Measurements from ENCODE around the gene GIMAP8.

GIMAP8 gene

GRCh38 chr7:150412016-150412415 is 38.4 kb upstream of the GIMAP8 start:
- DNase-seq: no peak

GRCh38 chr7:150412518-150413488 is 37.6 kb upstream of the GIMAP8 start:
- no peak for DNase-seq

- no peak for DNase-seq
Observed at GRCh38 chr7:150413640-150414081, 36.8 kb upstream of the GIMAP8 start.

GRCh38 chr7:150415161-150416153 is 35.0 kb upstream of the GIMAP8 start:
- DNase-seq: no peak

- DNase-seq: no peak
Observed at GRCh38 chr7:150417239-150417638, 33.2 kb upstream of the GIMAP8 start.

GRCh38 chr7:150417863-150418262 is 32.6 kb upstream of the GIMAP8 start:
- DNase-seq: no peak

GRCh38 chr7:150420242-150420641 is 30.2 kb upstream of the GIMAP8 start:
- DNase-seq: no peak

- DNase-seq: peak; percentile 76
Observed at GRCh38 chr7:150420987-150421674, 29.3 kb upstream of the GIMAP8 start.

- DNase-seq: no peak
Observed at GRCh38 chr7:150421831-150422230, 28.6 kb upstream of the GIMAP8 start.

GRCh38 chr7:150425670-150426069 is 24.8 kb upstream of the GIMAP8 start:
- no peak for DNase-seq

- DNase-seq: peak; percentile 92
Observed at GRCh38 chr7:150428671-150429451, 21.6 kb upstream of the GIMAP8 start.

- DNase-seq: no peak
Observed at GRCh38 chr7:150429699-150430098, 20.7 kb upstream of the GIMAP8 start.

- DNase-seq: no peak
Observed at GRCh38 chr7:150430465-150431085, 19.9 kb upstream of the GIMAP8 start.

- DNase-seq: no peak
Observed at GRCh38 chr7:150431839-150432658, 18.4 kb upstream of the GIMAP8 start.

GRCh38 chr7:150432915-150433892 is 17.2 kb upstream of the GIMAP8 start:
- no peak for DNase-seq

GRCh38 chr7:150434240-150434639 is 16.2 kb upstream of the GIMAP8 start:
- DNase-seq: no peak

GRCh38 chr7:150435047-150435389 is 15.4 kb upstream of the GIMAP8 start:
- DNase-seq: no peak

- DNase-seq: no peak
Observed at GRCh38 chr7:150435390-150436073, 14.9 kb upstream of the GIMAP8 start.

GRCh38 chr7:150439967-150440366 is 10.5 kb upstream of the GIMAP8 start:
- no peak for DNase-seq

Data from NCI-H146 (cell line).